IMR-90 (cell line): ENCODE results near the gene B4GALT7.

Experiments used
- MAZ ChIP-seq: IDR thresholded peaks from 2 replicates; pipeline ENCODE4 v1.6.1; 2012; ENCODE audit warnings: low read depth, mild to moderate bottlenecking, low read length, improper control_type of control experiment, moderate library complexity, borderline replicate concordance
- NFE2L2 ChIP-seq: fragments of 150-350 bp; IDR thresholded peaks from 2 replicates; pipeline ENCODE4 v1.6.1; 2016; ENCODE audit warnings: low read depth, mild to moderate bottlenecking, low read length
- POLR2A ChIP-seq: IDR thresholded peaks from 2 replicates; pipeline ENCODE4 v1.6.1; 2012; ENCODE audit warnings: mild to moderate bottlenecking, low read depth, low read length
- RAD21 ChIP-seq: IDR thresholded peaks from 2 replicates; pipeline ENCODE4 v1.6.1; 2012; ENCODE audit warnings: low read length, improper control_type of control experiment
- TF ChIP-seq, protein P1 (sequence below): conservative IDR thresholded peaks from 2 replicates; pipeline ENCODE4 v1.5.1; 2012; ENCODE audit warnings: mild to moderate bottlenecking, low read depth, low read length, improper control_type of control experiment
- TF ChIP-seq, protein P2 (sequence below): fragments of 150-350 bp; IDR thresholded peaks from 2 replicates; pipeline ENCODE4 v1.6.1; 2017; ENCODE audit warnings: mild to moderate bottlenecking, antibody characterized with exemption, low read length, low read depth

DNA sequence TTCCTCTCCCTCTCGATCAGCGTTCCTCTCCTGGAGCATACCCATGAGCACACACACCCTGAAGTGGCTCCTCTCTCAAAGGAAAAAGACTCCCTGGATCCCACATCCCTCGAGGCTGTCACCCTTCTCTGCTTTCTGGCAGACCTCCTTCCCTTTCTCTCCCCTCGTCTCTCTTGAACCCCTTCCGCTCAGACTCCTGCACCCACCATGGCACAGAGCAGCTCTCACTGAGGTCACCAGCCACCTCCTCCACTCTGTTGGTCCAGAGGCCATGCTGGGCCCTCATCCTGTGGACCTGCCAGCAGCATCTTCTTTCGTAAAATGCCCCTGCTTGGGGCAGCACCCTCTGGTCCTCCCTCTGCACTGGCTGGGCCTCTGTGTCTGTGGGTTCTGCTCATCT lies 5.7 kb downstream of the B4GALT7 start:
- TF ChIP-seq NFE2L2: no peak
- TF ChIP-seq RAD21: no peak
- TF ChIP-seq, protein P1, sequence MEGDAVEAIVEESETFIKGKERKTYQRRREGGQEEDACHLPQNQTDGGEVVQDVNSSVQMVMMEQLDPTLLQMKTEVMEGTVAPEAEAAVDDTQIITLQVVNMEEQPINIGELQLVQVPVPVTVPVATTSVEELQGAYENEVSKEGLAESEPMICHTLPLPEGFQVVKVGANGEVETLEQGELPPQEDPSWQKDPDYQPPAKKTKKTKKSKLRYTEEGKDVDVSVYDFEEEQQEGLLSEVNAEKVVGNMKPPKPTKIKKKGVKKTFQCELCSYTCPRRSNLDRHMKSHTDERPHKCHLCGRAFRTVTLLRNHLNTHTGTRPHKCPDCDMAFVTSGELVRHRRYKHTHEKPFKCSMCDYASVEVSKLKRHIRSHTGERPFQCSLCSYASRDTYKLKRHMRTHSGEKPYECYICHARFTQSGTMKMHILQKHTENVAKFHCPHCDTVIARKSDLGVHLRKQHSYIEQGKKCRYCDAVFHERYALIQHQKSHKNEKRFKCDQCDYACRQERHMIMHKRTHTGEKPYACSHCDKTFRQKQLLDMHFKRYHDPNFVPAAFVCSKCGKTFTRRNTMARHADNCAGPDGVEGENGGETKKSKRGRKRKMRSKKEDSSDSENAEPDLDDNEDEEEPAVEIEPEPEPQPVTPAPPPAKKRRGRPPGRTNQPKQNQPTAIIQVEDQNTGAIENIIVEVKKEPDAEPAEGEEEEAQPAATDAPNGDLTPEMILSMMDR: no peak
- TF ChIP-seq, protein P2, sequence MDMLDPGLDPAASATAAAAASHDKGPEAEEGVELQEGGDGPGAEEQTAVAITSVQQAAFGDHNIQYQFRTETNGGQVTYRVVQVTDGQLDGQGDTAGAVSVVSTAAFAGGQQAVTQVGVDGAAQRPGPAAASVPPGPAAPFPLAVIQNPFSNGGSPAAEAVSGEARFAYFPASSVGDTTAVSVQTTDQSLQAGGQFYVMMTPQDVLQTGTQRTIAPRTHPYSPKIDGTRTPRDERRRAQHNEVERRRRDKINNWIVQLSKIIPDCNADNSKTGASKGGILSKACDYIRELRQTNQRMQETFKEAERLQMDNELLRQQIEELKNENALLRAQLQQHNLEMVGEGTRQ: no peak
- TF ChIP-seq MAZ: no peak
- no peak for TF ChIP-seq POLR2A
